HepG2 (cell line): ENCODE results near the gene GSTA5. TPM values are rescaled to one million over a fixed set of nuclear protein-coding genes. Genes with fewer than 3 reads are reported as not detected.

Experiments
- MED8 ChIP-seq: sonication (generic); formaldehyde crosslinking; IDR thresholded peaks from 2 replicates; pipeline ENCODE4 v1.8.1; 2023; ENCODE audit warnings: mild to moderate bottlenecking, missing genetic modification reagents; ENCODE audit not compliant: insufficient replicate concordance
- NONO ChIP-seq, 2 experiments: fragments of 450-650 bp in 1 of 2; sonication (generic) in 1 of 2; formaldehyde crosslinking in 1 of 2; IDR thresholded peaks in 1 of 2; conservative IDR thresholded peaks in 1 of 2; 2 replicates each; pipeline versions ENCODE4 v1.6.1 to v1.8.0; 2017 to 2022; ENCODE audit warnings: mild to moderate bottlenecking in 1 of 2, missing genetic modification reagents in 1 of 2, moderate library complexity in 1 of 2
- PAXIP1 ChIP-seq: sonication (generic); formaldehyde crosslinking; conservative IDR thresholded peaks from 2 replicates; pipeline ENCODE4 v1.4.0; 2020; ENCODE audit warnings: mild to moderate bottlenecking, missing genetic modification reagents, moderate library complexity
- SIX1 ChIP-seq: sonication (generic); formaldehyde crosslinking; IDR thresholded peaks from 2 replicates; pipeline ENCODE4 v1.4.0; 2020; ENCODE audit warnings: missing genetic modification reagents, borderline replicate concordance
- SMAD1 ChIP-seq: sonication (generic); formaldehyde crosslinking; IDR thresholded peaks from 2 replicates; pipeline ENCODE4 v1.4.0; 2020; ENCODE audit warnings: missing genetic modification reagents, low read depth, mild to moderate bottlenecking, borderline replicate concordance
- TOE1 ChIP-seq: sonication (generic); formaldehyde crosslinking; IDR thresholded peaks from 2 replicates; pipeline ENCODE4 v1.4.0; 2020; ENCODE audit warnings: mild to moderate bottlenecking, missing genetic modification reagents
- ZBTB10 ChIP-seq: sonication (generic); formaldehyde crosslinking; IDR thresholded peaks from 2 replicates; pipeline ENCODE4 v1.4.0; 2020; ENCODE audit warnings: missing genetic modification reagents, borderline replicate concordance
- ZFP82 ChIP-seq: sonication (generic); formaldehyde crosslinking; IDR thresholded peaks from 2 replicates; pipeline ENCODE4 v1.5.1; 2020; ENCODE audit warnings: mild to moderate bottlenecking, missing genetic modification reagents, borderline replicate concordance
- ZNF556 ChIP-seq: sonication (generic); formaldehyde crosslinking; IDR thresholded peaks from 2 replicates; pipeline ENCODE4 v1.4.0; 2020; ENCODE audit warnings: mild to moderate bottlenecking, missing genetic modification reagents, borderline replicate concordance
- ZNF609 ChIP-seq: sonication (generic); formaldehyde crosslinking; IDR thresholded peaks from 2 replicates; pipeline ENCODE4 v1.4.0; 2020; ENCODE audit warnings: mild to moderate bottlenecking, missing genetic modification reagents, borderline replicate concordance
- ZNF749 ChIP-seq: sonication (generic); formaldehyde crosslinking; IDR thresholded peaks from 2 replicates; pipeline ENCODE4 v1.8.0; 2022; ENCODE audit warnings: mild to moderate bottlenecking, missing genetic modification reagents, moderate library complexity, borderline replicate concordance
- ZNF800 ChIP-seq: sonication (generic); formaldehyde crosslinking; IDR thresholded peaks from 2 replicates; pipeline ENCODE4 v1.4.0; 2020; ENCODE audit warnings: missing genetic modification reagents
- polyA plus RNA-seq, 8 experiments: library from polyadenylated mRNA; depleted of rRNA in 3 of 8; stranded (reverse) in 7 of 8; unstranded in 1 of 8; fragments of >200 nt; fragmentation: Illumina TruSeq in 4 of 8; extraction: Trizol in 4 of 8; gene quantifications; 2 replicates each; pipeline versions ENCODE4 v1.2.1 to v1.2.3, GENCODE V29; 2011 to 2016; ENCODE audit warnings: low read depth in 4 of 8, missing spikeins in 1 of 8, mixed read lengths in 1 of 8; ENCODE audit not compliant: insufficient read depth in 1 of 8
- total RNA-seq, 5 experiments: library from RNA; depleted of rRNA; stranded (reverse); fragments of >200 nt; fragmentation: Illumina TruSeq; extraction: Trizol; gene quantifications; 2 replicates each; pipeline ENCODE4 v1.2.3, GENCODE V29; 2016; ENCODE audit warnings: low read depth in 1 of 5

GSTA5 gene
- total and polyA plus RNA-seq, 2 of the 13 experiments (the other 11 are each of a cell fraction or from before 2014, with no cell fraction given): not detected

GRCh38 chr6:52815167-52816092 lies 25.2 kb downstream of the GSTA5 start (continued):
- TF ChIP-seq ZNF609 (CRISPR knock-in tag) (peak; percentile 78; the same call in 1 of the 2 replicates), MED8 (peak; percentile 7), SIX1 (CRISPR knock-in tag) (no peak), TOE1 (0 out of 2 replicates have a peak, but pooled peaks have one; percentile 49), ZFP82 (CRISPR knock-in tag) (no peak), PAXIP1 (CRISPR knock-in tag) (peak; percentile 86), SMAD1 (CRISPR knock-in tag) (0 out of 2 replicates have a peak, but pooled peaks have one; percentile 65), ZNF749 (CRISPR knock-in tag) (no peak), NONO (IDR thresholded peaks at IDR 0.05) (no peak), NONO (CRISPR knock-in tag; conservative IDR thresholded peaks at IDR 0.05) (peak; percentile 88), ZNF556 (CRISPR knock-in tag) (no peak), ZBTB10 (CRISPR knock-in tag) (0 out of 2 replicates have a peak, but pooled peaks have one; percentile 55), ZNF800 (0 out of 2 replicates have a peak, but pooled peaks have one; percentile 40)
